NCI-H187 treated with DMSO at 0.1 percent for 48 hours (cell line): ENCODE measurements around the gene TRMT112.
"Not testable (repeated sequence)": the region's sequence is repeated elsewhere in the genome, so short reads cannot be mapped to it uniquely, and the experiment has no call there.

Experiments used
- DNase-seq: peaks from one replicate; lab custom pipeline; 2025; lab: John Stamatoyannopoulos, UW

TRMT112 gene

DNA sequence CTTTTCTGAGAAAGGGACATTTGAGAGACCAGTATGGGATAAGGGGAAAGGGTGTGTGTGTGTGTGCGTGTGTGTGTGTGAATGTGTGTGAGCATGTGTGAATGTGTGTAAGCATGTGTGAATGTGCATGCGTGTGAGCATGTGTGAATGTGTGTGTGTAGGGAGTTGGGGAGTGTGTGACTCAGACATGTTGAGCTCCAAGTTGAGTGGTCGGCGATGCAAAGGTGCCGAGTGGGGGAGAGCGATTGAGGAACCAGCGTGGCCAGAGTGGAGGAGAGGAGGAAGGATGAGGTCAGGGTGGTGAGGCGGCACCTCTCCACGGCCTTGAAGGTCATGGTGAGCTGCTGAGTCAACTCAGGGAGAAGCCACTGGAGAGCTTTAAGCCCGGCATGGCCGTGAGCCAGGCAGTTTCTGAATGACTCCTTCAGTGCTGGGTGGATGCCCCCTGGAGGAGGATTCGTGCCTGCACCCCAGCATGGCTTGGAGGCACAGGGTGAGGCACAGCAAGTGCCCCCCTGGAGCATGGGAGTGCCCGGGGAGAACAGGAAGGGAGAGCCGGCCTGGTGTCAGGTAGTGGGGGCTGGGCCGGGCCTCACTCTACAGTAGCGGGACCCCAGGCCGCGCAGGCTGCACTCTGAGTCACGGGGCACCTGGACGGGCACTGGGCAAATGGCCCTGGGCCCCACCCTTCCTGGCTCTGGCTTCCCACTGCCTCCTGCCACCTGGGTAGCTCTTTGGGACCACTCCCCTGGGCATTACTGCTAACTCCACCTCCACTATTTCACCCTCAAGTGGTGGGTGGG, 14.4 kb upstream of the TRMT112 start:
- DNase-seq = no peak

DNA sequence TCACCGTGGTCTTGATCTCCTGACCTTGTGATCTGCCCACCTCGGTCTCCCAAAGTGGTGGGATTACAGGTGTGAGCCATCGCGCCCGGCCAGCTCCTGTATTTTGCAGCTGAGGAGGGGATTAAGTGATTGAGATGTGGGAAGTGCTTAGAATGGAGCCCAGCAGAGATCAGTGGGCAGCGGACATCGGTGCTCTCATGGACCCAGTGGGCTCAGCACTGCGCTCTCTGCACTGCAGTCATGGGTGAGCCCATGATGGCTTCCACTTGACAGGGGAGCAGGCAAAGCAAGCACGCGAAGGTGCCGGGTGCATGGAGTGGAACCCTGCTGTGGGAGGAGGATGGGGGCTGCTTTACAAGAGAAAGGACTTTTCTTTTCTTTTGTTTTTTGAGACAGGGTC, 13.5 kb upstream of the TRMT112 start:
- DNase-seq = no peak

DNA sequence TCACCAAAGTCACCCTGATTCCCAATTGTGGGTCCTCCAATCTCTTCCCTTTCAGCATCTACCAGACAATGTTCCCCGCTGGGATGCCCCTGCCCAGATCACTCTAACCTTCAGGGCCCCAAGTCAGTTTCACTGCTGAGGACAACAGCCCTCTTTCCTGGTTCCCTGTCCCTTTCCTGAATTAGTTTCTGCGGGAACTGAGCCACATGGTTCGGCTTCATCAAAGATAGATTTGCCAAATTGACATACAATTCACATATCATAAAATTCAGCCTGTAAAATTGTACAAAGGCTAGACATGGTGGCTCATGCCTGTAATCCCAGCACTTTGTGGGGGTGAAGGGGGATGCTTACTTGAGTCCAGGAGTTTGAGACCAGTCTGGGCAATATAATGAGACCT, 10.6 kb upstream of the TRMT112 start:
- DNase-seq = no peak

DNA sequence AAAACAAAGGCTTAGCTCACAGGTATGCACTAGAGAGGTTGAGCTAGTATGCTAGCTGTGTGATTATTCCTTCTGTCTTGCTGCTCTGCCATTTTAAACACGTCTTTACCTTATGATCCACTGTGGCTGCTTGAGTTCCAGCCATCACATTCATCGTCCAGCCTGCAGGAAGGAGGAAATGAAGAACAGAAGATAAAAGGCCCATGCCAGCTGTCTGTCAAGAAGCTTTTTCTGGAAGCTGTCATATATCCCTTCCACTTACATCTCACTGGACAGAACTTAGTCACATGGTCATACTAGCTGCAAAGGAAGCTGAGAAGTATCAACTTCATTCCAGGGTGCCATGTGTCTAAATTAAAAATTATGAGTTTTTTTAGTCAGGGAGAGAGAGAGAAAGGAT, 10.0 kb upstream of the TRMT112 start:
- DNase-seq = no peak

DNA sequence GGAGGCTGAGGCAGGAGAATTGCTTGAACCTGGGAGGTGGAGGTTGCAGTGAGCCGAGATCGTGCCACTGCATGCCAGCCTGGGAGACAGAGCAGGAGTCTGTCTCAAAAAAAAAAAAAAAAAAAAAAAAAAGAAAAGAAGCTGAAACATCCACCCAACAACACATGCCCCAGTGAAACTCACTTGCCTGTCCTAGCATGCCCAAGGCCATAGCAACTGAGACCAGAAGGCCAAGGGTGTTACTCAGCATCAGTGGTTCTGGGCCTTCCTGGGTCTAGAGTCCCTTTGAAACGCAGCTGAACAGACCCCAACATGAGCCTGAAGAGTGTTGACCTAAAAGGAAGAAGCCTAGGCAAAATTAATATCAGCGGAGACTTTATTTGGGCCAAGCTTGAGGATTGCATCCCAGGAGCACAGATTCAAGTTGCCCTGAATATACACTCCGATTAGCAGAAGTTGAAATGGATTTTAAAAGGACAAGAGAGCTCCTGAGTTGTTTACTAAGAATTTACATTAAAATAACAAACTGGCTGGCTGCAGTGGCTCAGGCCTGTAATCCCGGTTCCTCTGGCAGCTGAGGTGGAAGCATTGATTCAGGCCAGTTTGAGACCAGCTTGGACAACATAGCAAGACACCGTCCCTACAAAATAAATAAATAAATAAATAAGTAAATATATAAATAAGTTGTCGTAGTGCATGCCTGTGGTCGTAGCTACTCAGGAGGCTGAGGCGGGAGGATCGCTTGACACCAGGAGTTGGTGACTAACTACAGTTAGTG, 7.5 kb upstream of the TRMT112 start:
- DNase-seq = no peak

DNA sequence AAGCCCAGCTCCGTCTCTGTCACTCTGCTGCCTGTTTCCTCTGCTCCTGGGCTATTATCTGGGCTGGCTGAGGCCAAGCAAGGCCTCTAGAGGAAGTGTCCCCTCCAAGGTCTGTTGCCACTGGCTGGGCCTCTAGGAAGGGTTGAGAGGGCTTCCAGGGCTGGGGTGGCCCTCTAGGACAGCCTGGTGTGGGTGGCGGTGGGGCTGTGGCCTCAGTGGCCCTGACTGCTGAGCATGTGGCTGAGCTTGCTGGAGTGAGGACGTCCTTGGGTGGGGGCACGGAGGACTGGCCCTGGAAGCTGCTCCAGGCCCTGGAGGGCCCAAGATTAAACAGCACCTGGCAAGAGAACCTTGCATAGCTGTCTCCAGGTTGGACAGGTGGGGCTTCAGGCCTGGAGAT, 6.6 kb upstream of the TRMT112 start:
- DNase-seq = not testable (repeated sequence)

DNA sequence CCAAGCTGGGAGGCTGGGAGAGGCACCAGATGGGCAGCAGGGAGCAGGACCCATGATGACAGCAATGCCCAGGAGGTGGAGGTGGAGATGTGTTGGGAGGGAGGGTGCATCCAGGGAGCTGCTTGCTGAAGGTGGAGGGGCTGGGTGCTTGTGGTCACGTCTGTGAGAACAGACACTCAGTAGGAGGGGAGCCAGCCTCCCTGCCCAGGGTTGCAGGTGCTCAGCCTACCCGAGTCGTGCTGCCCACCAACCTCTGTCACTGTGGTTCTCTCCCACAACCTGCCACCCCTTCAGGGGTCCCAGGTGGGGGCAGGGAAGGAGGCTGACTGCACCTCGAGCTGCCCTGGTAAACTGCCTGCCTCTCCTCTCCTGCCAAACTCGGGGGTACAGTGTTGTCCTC, 6.0 kb upstream of the TRMT112 start:
- DNase-seq = no peak

DNA sequence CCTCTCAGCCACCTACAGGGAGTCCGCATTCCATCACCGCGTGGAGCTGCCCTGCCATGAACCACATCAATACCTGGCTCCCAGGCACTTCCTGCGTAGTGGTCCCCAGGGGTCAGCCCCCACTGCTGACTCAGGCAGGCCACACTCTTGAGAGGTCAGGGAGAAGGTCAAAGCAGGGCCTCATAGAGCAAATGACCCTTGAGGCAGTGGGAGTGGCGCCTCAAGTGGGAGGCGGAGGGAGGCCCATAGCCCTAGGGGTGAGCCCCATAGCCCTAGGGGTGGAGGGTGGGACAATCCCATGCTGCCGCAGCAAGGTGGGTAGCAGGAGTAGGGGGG, 5.5 kb upstream of the TRMT112 start:
- no peak for DNase-seq

DNA sequence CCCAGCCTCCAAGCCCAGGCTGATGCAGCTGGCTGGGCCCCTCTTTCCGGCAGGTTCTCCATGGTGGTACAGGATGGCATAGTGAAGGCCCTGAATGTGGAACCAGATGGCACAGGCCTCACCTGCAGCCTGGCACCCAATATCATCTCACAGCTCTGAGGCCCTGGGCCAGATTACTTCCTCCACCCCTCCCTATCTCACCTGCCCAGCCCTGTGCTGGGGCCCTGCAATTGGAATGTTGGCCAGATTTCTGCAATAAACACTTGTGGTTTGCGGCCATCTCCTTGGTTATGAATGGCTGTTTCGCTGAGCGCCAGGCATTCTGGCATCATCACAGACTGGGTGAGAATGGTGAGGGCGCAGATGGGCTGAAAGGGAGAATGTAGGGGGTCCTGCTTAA, 4.2 kb upstream of the TRMT112 start:
- no peak for DNase-seq

DNA sequence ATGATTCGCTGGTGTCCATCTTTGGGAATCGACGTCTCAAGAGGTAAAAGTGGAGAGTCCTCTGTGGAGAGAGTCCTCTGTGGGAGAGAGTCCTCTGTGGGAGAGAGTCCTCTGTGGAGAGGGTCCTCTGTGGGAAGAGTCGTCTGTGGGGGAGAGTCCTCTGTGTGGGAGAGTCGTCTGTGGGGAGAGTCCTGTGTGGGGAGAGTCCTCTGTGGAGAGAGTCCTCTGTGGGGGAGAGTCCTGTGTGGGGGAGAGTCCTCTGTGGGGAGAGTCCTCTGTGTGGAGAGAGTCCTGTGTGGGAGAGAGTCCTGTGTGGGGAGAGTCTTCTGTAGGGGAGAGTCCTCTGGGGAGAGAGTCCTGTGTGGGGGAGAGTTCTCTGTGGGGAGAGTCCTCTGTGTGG, 3.7 kb upstream of the TRMT112 start:
- no peak for DNase-seq

DNA sequence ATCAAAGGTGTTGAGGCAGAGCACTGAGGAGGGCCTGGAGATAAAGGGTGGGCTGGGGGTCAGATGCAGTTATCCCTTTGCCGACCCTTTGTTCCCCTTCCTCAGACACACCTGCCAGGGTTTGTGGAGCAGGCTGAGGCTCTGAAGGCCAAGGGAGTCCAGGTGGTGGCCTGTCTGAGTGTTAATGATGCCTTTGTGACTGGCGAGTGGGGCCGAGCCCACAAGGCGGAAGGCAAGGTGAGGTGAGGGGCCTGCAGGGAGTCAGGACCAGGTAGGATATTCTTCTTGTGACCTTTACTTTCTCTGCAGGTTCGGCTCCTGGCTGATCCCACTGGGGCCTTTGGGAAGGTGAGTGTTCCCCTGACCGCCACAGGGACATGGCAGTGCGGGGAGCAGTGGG, 3.2 kb upstream of the TRMT112 start:
- no peak for DNase-seq

DNA sequence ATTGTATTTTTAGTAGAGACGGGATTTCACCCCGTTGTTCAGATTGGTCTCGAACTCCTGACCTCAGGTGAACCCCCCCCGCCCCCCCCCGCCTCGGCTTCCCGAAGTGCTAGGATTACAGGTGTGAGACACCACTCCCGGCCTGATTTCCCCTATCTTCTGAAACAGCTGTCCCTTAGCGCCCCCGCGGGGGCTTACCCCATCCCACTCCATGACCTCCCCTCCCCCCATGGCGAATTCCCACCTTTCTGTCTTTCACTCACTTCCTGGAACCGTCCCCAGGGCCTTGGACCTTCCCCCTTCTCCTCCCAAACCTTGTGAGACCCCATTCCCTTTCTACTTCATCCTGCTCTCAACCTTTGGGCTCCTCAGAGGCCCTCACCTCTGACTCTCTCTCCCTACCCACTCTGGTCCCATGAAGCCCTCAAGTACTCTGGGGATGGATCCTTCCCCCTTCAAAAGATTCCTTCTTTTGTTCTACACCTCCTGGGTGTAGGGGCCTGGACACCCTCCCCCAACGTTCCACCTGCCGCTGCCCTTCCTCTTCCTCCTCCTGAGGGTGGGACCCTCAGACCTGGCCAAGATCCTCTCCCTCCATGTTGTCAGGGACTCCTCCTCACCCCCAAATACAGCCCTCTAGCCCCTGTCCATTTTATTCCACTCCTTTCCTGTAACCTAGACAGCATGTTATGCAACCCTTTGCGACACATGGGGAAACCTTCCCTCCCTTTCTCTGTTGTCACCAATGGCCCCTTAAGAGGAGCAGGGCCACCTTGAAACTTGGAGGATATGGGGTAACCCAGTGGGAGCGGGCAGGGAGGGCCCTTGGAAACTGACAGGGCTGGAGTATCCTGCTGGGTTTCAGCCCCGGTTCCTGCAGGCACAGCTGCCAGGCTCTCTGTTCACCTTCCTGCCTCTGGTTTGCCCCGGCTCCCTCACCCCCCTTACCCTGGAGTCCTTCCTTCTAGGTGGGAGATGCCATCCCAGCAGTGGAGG, 1.7 kb upstream of the TRMT112 start:
- no peak for DNase-seq

DNA sequence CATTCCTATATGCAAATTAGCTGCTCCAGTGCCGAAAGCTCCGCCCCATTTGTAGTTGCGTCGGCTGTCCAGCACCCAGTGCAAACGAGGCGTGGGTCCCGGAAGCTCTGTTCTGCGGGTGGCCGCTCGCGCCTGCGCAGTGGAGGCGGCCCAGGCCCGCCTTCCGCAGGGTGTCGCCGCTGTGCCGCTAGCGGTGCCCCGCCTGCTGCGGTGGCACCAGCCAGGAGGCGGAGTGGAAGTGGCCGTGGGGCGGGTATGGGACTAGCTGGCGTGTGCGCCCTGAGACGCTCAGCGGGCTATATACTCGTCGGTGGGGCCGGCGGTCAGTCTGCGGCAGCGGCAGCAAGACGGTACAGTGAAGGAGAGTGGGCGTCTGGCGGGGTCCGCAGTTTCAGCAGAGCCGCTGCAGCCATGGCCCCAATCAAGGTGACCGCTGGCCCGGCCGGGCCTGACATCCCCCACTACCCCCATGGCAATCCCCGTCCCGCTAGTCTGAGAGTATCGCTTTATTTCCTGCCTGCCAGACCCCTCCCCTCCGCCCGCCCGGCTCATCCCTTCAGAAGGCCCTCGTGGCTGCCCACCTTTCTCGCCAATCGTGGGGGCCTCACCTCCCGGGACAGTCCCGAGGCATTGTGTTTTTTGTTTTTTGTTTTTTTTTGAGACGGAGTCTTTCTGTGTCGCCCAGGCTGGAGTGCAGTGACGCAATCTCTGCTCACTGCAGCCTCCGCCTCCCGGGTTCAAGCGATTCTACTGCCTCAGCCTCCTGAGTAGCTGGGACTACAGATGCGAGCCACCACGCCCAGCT, 804 bp upstream of the TRMT112 start, which contains the start of gene PRDX5:
Gene PRDX5, plus strand, starts transcription at position 161 of the 805 bp plus-strand sequence. Its CDS starts 95 bp downstream, at position 256.
- DNase-seq = peak; percentile 47

DNA sequence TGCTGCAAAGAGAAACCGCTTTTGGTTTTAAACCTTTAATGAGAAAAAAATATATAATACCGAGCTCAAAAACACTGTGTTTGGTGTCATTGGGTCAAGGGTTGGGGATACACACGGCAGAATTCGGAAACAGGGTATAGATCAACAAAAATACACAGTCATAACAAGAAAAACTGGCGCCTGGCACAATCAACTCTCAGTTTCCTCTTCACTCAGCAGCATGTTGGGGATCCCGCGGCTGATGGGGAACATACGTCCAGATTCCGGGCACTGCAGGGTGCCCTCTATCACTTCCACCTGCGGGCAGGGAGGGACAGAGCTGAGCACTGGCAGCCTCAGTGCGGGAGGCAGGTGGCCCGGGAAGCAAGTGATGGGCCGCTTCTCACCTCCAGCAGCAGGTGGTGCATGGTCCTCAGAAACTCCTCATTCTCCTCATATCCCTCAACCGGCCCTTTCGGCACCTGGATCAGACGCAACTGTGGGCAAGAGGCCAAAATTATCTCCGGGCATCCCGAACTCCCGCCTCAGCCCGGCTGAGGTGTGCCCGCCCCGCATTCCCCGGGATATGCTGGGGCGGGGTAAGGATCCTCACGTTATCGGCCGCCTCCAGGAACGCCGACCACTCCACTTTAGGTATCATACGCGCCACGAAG, 561 bp downstream of the TRMT112 start:
- no peak for DNase-seq

DNA sequence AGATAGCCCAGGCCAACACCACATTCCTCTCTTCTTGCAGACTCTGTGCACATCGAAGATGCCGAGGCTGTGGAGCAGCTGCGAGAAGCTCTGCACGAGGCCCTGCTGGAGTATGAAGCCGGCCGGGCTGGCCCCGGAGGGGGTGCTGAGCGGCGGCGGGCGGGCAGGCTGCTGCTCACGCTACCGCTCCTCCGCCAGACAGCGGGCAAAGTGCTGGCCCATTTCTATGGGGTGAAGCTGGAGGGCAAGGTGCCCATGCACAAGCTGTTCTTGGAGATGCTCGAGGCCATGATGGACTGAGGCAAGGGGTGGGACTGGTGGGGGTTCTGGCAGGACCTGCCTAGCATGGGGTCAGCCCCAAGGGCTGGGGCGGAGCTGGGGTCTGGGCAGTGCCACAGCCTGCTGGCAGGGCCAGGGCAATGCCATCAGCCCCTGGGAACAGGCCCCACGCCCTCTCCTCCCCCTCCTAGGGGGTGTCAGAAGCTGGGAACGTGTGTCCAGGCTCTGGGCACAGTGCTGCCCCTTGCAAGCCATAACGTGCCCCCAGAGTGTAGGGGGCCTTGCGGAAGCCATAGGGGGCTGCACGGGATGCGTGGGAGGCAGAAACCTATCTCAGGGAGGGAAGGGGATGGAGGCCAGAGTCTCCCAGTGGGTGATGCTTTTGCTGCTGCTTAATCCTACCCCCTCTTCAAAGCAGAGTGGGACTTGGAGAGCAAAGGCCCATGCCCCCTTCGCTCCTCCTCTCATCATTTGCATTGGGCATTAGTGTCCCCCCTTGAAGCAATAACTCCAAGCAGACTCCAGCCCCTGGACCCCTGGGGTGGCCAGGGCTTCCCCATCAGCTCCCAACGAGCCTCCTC, 1.5 kb downstream of the TRMT112 start:
- DNase-seq = not testable (repeated sequence)

DNA sequence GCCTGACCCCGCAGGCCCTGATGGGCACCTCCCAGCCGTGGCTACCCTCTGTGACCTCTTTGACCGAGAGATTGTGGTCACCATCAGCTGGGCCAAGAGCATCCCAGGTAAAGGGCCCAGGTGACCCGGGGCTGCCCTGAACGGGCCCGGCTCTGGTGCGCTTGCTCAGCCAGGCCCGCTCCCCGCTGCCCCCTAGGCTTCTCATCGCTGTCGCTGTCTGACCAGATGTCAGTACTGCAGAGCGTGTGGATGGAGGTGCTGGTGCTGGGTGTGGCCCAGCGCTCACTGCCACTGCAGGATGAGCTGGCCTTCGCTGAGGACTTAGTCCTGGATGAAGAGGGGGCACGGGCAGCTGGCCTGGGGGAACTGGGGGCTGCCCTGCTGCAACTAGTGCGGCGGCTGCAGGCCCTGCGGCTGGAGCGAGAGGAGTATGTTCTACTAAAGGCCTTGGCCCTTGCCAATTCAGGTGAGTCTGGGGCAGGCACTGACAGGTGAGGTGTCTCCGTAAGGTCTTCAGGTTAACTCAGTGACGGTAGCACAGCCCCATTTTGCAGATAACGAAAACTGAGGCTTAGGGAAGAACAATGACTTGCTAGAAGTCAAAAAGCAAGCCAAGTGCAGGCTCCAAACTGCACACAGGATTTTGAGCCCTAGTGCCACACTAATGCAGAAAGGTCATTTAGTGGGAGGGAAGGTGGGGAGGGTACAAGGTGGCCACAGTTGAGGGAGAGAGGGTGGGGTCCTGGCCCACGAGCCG, 2.4 kb downstream of the TRMT112 start:
- DNase-seq = no peak

DNA sequence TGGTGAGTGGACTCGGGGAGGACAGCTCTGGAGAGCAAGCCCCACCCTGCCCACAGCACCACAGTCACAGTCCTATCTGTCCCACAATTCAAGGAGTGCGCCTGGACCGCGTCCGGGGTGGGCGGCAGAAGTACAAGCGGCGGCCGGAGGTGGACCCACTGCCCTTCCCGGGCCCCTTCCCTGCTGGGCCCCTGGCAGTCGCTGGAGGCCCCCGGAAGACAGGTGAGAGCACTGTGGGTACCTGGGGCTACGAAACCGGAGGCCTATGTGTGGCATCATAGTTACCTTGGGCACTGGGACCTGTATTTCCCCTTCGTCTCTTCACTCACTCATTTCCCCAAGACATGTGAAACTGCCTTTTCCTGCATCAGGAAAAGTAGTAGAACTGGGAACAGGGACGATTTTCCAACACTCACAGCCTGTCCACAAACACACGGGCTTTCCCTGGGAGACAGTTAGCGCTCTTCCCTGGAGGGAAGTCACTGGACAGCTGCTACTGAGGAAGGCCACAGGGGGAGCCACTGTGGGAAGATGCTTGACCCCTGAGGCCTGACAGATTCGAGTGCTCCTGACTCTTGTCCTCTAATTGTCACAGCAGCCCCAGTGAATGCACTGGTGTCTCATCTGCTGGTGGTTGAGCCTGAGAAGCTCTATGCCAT, 3.1 kb downstream of the TRMT112 start:
- no peak for DNase-seq

DNA sequence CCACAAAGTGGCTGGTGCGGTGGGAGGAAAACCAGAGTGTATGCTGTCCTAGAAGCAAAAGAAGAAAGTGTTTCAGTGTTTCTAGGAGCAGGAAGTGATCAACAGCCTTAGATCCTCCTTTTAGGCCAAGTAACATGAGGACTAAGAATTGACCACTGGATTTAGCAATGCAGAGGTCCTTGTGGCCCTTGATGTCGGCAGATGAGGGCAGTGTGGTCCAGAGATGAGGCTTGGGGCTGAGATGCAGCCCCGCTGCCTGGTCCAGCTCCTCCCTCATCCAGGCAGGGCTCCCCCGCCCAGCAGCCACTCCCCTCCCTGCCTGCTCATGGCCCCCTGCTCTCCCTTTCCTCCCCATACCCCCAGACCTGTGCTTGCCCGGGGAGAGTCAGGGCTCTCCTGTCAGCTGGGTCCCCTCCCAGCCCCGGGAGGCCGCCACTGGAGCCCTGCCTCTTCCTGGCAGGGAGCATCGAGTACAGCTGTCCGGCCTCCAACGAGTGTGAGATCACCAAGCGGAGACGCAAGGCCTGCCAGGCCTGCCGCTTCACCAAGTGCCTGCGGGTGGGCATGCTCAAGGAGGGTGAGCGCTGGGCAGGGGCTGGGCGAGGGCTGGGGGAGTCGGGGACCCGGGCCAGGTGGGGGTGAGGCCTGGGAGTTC, 3.7 kb downstream of the TRMT112 start:
- DNase-seq = no peak
